HAP-1 (cell line): ENCODE measurements around the gene CHST11.

Source experiments
- DNase-seq, 2 experiments: peaks; one replicate each; pipeline ENCODE4 v3.0.0-alpha.2; 2016 to 2020; ENCODE audit warnings: low spot score in 2 of 2
- H3K27me3 ChIP-seq: fragments of 250-450 bp; sonication (Bioruptor Pico); 2 replicates; pipeline ENCODE4 v1.5.1; 2020; ENCODE audit warnings: low read depth, mild to moderate bottlenecking, moderate library complexity
- H3K36me3 ChIP-seq: fragments of 250-450 bp; sonication (Bioruptor Pico); replicated peaks from 2 replicates; pipeline ENCODE4 v1.5.1; 2020; ENCODE audit warnings: mild to moderate bottlenecking
- H3K4me1 ChIP-seq: fragments of 250-450 bp; sonication (Bioruptor Pico); 2 replicates; pipeline ENCODE4 v1.5.1; 2020; ENCODE audit warnings: mild to moderate bottlenecking
- H3K4me3 ChIP-seq: fragments of 250-450 bp; sonication (Bioruptor Pico); 2 replicates; pipeline ENCODE4 v1.5.1; 2020; ENCODE audit warnings: mild to moderate bottlenecking, moderate library complexity
- H3K9me3 ChIP-seq: fragments of 250-450 bp; sonication (Bioruptor Pico); 2 replicates; pipeline ENCODE4 v1.5.1; 2020; ENCODE audit warnings: mild to moderate bottlenecking, moderate library complexity
- in situ Hi-C: fragments of 300-500 bp; cut with MboI; formaldehyde crosslinking; loops from 3 replicates; pipeline ENCODE4 v1.14.3; 2020; ENCODE audit warnings: low sequenced_read_pairs, inconsistent platforms, mixed read lengths

The CHST11 gene

GRCh38 chr12:104702565-104703139 is 245.9 kb downstream of the CHST11 start:
- Histone ChIP-seq H3K36me3 (no peaks in the 10 kb centered on the region), H3K27me3 (no peaks in the 10 kb centered on the region), H3K9me3 (no peaks in the 10 kb centered on the region), H3K4me1 (no peaks in the 10 kb centered on the region), H3K4me3 (no peak overlapping the region)
- in situ Hi-C loops, result no loop called here
- no peak for DNase-seq

GRCh38 chr12:104703372-104703771 is 246.6 kb downstream of the CHST11 start:
- in situ Hi-C loops, result no loop called here

GRCh38 chr12:104704224-104704779 is 247.6 kb downstream of the CHST11 start:
- Histone ChIP-seq H3K27me3 (no peaks in the 10 kb centered on the region), H3K4me3 (no peak overlapping the region), H3K4me1 (no peaks in the 10 kb centered on the region), H3K9me3 (no peaks in the 10 kb centered on the region), H3K36me3 (no peaks in the 10 kb centered on the region)
- in situ Hi-C loops, result no loop called here
- DNase-seq, result no peak

More at GRCh38 chr12:104703372-104703771, 246.6 kb downstream of the CHST11 start:
- Histone ChIP-seq H3K9me3 (no peaks in the 10 kb centered on the region), H3K36me3 (no peaks in the 10 kb centered on the region), H3K4me3 (no peak overlapping the region), H3K27me3 (no peaks in the 10 kb centered on the region), H3K4me1 (no peaks in the 10 kb centered on the region)
- DNase-seq, result no peak

GRCh38 chr12:104707194-104707593 is 250.4 kb downstream of the CHST11 start:
- H3K4me3 ChIP-seq, result no peak overlapping the region
- no peaks in the 10 kb centered on the region for H3K9me3 ChIP-seq
- DNase-seq, result no peak
- H3K36me3 ChIP-seq, result no peaks in the 10 kb centered on the region
- no peaks in the 10 kb centered on the region for H3K4me1 ChIP-seq
- H3K27me3 ChIP-seq, result no peaks in the 10 kb centered on the region
- in situ Hi-C loops, result no loop called here

GRCh38 chr12:104707794-104708558 is 251.2 kb downstream of the CHST11 start:
- Histone ChIP-seq H3K4me3 (no peak overlapping the region), H3K36me3 (no peaks in the 10 kb centered on the region), H3K27me3 (no peaks in the 10 kb centered on the region), H3K4me1 (no peaks in the 10 kb centered on the region), H3K9me3 (no peaks in the 10 kb centered on the region)
- in situ Hi-C loops, result no loop called here
- no peak for DNase-seq

GRCh38 chr12:104708891-104709290 is 252.1 kb downstream of the CHST11 start:
- DNase-seq, result peak; percentile 14 to 34
- Histone ChIP-seq H3K36me3 (no peaks in the 10 kb centered on the region), H3K4me1 (no peaks in the 10 kb centered on the region), H3K9me3 (no peaks in the 10 kb centered on the region), H3K4me3 (no peak overlapping the region), H3K27me3 (no peaks in the 10 kb centered on the region)
- in situ Hi-C loops, result no loop called here

- H3K36me3 ChIP-seq, result no peaks in the 10 kb centered on the region
- no peaks in the 10 kb centered on the region for H3K9me3 ChIP-seq
- H3K27me3 ChIP-seq, result no peaks in the 10 kb centered on the region
- H3K4me3 ChIP-seq, result no peak overlapping the region
- in situ Hi-C loops, result no loop called here
- DNase-seq, result no peak
- H3K4me1 ChIP-seq, result no peaks in the 10 kb centered on the region
Measured at GRCh38 chr12:104709692-104710435, 253.1 kb downstream of the CHST11 start.

- Histone ChIP-seq H3K4me1 (no peaks in the 10 kb centered on the region), H3K4me3 (no peak overlapping the region), H3K9me3 (no peaks in the 10 kb centered on the region), H3K27me3 (no peaks in the 10 kb centered on the region), H3K36me3 (no peaks in the 10 kb centered on the region)
- in situ Hi-C loops, result no loop called here
- DNase-seq, result no peak
Measured at GRCh38 chr12:104710940-104711689, 254.4 kb downstream of the CHST11 start.

- Histone ChIP-seq H3K36me3 (no peaks in the 10 kb centered on the region), H3K27me3 (no peaks in the 10 kb centered on the region), H3K4me1 (no peaks in the 10 kb centered on the region), H3K9me3 (no peaks in the 10 kb centered on the region), H3K4me3 (no peak overlapping the region)
- DNase-seq, result no peak
- in situ Hi-C loops, result no loop called here
Measured at GRCh38 chr12:104712477-104712876, 255.7 kb downstream of the CHST11 start.

GRCh38 chr12:104712968-104713367 is 256.2 kb downstream of the CHST11 start:
- Histone ChIP-seq H3K4me1 (no peaks in the 10 kb centered on the region), H3K9me3 (no peaks in the 10 kb centered on the region), H3K27me3 (no peaks in the 10 kb centered on the region), H3K4me3 (no peak overlapping the region), H3K36me3 (no peaks in the 10 kb centered on the region)
- DNase-seq, result no peak
- in situ Hi-C loops, result no loop called here

GRCh38 chr12:104713444-104713843 is 256.7 kb downstream of the CHST11 start:
- no peaks in the 10 kb centered on the region for H3K27me3 ChIP-seq
- in situ Hi-C loops, result no loop called here
- DNase-seq, result no peak
- no peaks in the 10 kb centered on the region for H3K36me3 ChIP-seq
- H3K9me3 ChIP-seq, result no peaks in the 10 kb centered on the region
- no peaks in the 10 kb centered on the region for H3K4me1 ChIP-seq
- H3K4me3 ChIP-seq, result no peak overlapping the region

- Histone ChIP-seq H3K9me3 (no peaks in the 10 kb centered on the region), H3K4me1 (no peaks in the 10 kb centered on the region), H3K27me3 (no peaks in the 10 kb centered on the region), H3K36me3 (no peaks in the 10 kb centered on the region), H3K4me3 (no peak overlapping the region)
- in situ Hi-C loops, result no loop called here
- no peak for DNase-seq
Measured at GRCh38 chr12:104714369-104714768, 257.6 kb downstream of the CHST11 start.

- H3K4me3 ChIP-seq, result no peak overlapping the region
- no peaks in the 10 kb centered on the region for H3K4me1 ChIP-seq
- no peaks in the 10 kb centered on the region for H3K27me3 ChIP-seq
- DNase-seq, result no peak
- H3K9me3 ChIP-seq, result no peaks in the 10 kb centered on the region
- no peaks in the 10 kb centered on the region for H3K36me3 ChIP-seq
- in situ Hi-C loops, result no loop called here
Measured at GRCh38 chr12:104716172-104716571, 259.4 kb downstream of the CHST11 start.
